HG02623 (cell line): ENCODE measurements around the gene RAPGEF1.
"Not testable (repeated sequence)": the region's sequence is repeated elsewhere in the genome, so short reads cannot be mapped to it uniquely, and the experiment has no call there.

Experiments
- ATAC-seq: cut with Tn5 transposase; IDR thresholded peaks from one replicate; pipeline ENCODE4 v1.9.1; 2021; ENCODE audit warnings: moderate library complexity; ENCODE audit not compliant: unreplicated experiment

RAPGEF1 gene

GRCh38 chr9:131575946-131576853 lies 163.7 kb downstream of the RAPGEF1 start:
- ATAC-seq, result no peak

GRCh38 chr9:131574730-131575640 lies 164.9 kb downstream of the RAPGEF1 start:
- no peak for ATAC-seq

GRCh38 chr9:131567910-131568309 lies 172.0 kb downstream of the RAPGEF1 start:
- no peak for ATAC-seq

- no peak for ATAC-seq
These were observed 173.7 kb downstream of the RAPGEF1 start for GRCh38 chr9:131566158-131566557.

GRCh38 chr9:131565369-131565768 lies 174.5 kb downstream of the RAPGEF1 start:
- ATAC-seq, result no peak

- no peak for ATAC-seq
These were observed 177.6 kb downstream of the RAPGEF1 start for GRCh38 chr9:131562032-131562959.

GRCh38 chr9:131559421-131560000 lies 180.4 kb downstream of the RAPGEF1 start:
- no peak for ATAC-seq

- ATAC-seq, result no peak
These were observed 181.9 kb downstream of the RAPGEF1 start for GRCh38 chr9:131557855-131558548.

GRCh38 chr9:131555841-131556673 lies 183.8 kb downstream of the RAPGEF1 start:
- ATAC-seq, result no peak

- no peak for ATAC-seq
These were observed 185.0 kb downstream of the RAPGEF1 start for GRCh38 chr9:131554843-131555351.

- ATAC-seq, result no peak
These were observed 185.6 kb downstream of the RAPGEF1 start for GRCh38 chr9:131554087-131554842.

- ATAC-seq, result no peak
These were observed 187.8 kb downstream of the RAPGEF1 start for GRCh38 chr9:131552030-131552429.

GRCh38 chr9:131550465-131550864 lies 189.4 kb downstream of the RAPGEF1 start:
- ATAC-seq, result not testable (repeated sequence)

GRCh38 chr9:131549186-131549585 lies 190.7 kb downstream of the RAPGEF1 start:
- not testable (repeated sequence) for ATAC-seq

- ATAC-seq, result no peak
These were observed 193.4 kb downstream of the RAPGEF1 start for GRCh38 chr9:131546336-131547084.

- ATAC-seq, result no peak
These were observed 194.0 kb downstream of the RAPGEF1 start for GRCh38 chr9:131545786-131546335.
